AG08395 (cell line): ENCODE results near the gene B4GALNT4.
"Not testable (repeated sequence)": the region's sequence is repeated elsewhere in the genome, so short reads cannot be mapped to it uniquely, and the experiment has no call there.

Experiments
- DNase-seq: peaks from one replicate; pipeline ENCODE4 v3.0.0; 2012; ENCODE audit warnings: mixed read lengths, low spot score

Gene B4GALNT4

GRCh38 chr11:376531-377173 lies 7.4 kb downstream of the B4GALNT4 start:
- no peak for DNase-seq

- DNase-seq, result no peak
Measured at GRCh38 chr11:377174-377865, 8.0 kb downstream of the B4GALNT4 start.

- DNase-seq, result no peak
Measured at GRCh38 chr11:377883-378500, 8.7 kb downstream of the B4GALNT4 start.

GRCh38 chr11:379205-380094 lies 10.2 kb downstream of the B4GALNT4 start:
- no peak for DNase-seq

- no peak for DNase-seq
Measured at GRCh38 chr11:380095-380480, 10.8 kb downstream of the B4GALNT4 start.

GRCh38 chr11:380491-380890 lies 11.2 kb downstream of the B4GALNT4 start:
- DNase-seq, result no peak

GRCh38 chr11:380996-381395 lies 11.7 kb downstream of the B4GALNT4 start:
- DNase-seq, result no peak

GRCh38 chr11:381501-382072 lies 12.3 kb downstream of the B4GALNT4 start:
- DNase-seq, result no peak

- DNase-seq, result no peak
Measured at GRCh38 chr11:382081-382629, 12.9 kb downstream of the B4GALNT4 start.

- DNase-seq, result no peak
Measured at GRCh38 chr11:383431-383830, 14.1 kb downstream of the B4GALNT4 start.

GRCh38 chr11:384511-384910 lies 15.2 kb downstream of the B4GALNT4 start:
- no peak for DNase-seq

GRCh38 chr11:385594-386351 lies 16.5 kb downstream of the B4GALNT4 start:
- DNase-seq, result no peak

- DNase-seq, result no peak
Measured at GRCh38 chr11:386483-386882, 17.2 kb downstream of the B4GALNT4 start.

- DNase-seq, result no peak
Measured at GRCh38 chr11:387193-387793, 18.0 kb downstream of the B4GALNT4 start.

- not testable (repeated sequence) for DNase-seq
Measured at GRCh38 chr11:389369-389768, 20.1 kb downstream of the B4GALNT4 start.

- DNase-seq, result no peak
Measured at GRCh38 chr11:390175-390574, 20.9 kb downstream of the B4GALNT4 start.

GRCh38 chr11:391117-392017 lies 22.1 kb downstream of the B4GALNT4 start:
- no peak for DNase-seq

GRCh38 chr11:392102-392777 lies 22.9 kb downstream of the B4GALNT4 start:
- no peak for DNase-seq
